NCI-H128 (cell line): ENCODE measurements around the gene ASPRV1.
"Not testable (repeated sequence)": the region's sequence is repeated elsewhere in the genome, so short reads cannot be mapped to it uniquely, and the experiment has no call there.

Source experiments
- DNase-seq: peaks from one replicate; lab custom pipeline; 2025; ENCODE audit not compliant: unreplicated experiment; lab: John Stamatoyannopoulos, UW

Gene ASPRV1

GRCh38 chr2:69962986-69963730 is 1.7 kb upstream of the ASPRV1 start:
- no peak for DNase-seq

- DNase-seq, result no peak
Observed at GRCh38 chr2:69960821-69961220, 610 bp downstream of the ASPRV1 start.

GRCh38 chr2:69959425-69959824 is 2.0 kb downstream of the ASPRV1 start:
- DNase-seq, result no peak

GRCh38 chr2:69958480-69958879 is 3.0 kb downstream of the ASPRV1 start:
- no peak for DNase-seq

- no peak for DNase-seq
Observed at GRCh38 chr2:69957965-69958364, 3.5 kb downstream of the ASPRV1 start.

GRCh38 chr2:69956475-69956979 is 4.9 kb downstream of the ASPRV1 start:
- no peak for DNase-seq

- no peak for DNase-seq
Observed at GRCh38 chr2:69955029-69955428, 6.4 kb downstream of the ASPRV1 start.

- DNase-seq, result no peak
Observed at GRCh38 chr2:69954084-69954483, 7.3 kb downstream of the ASPRV1 start.

GRCh38 chr2:69952336-69953115 is 8.9 kb downstream of the ASPRV1 start:
- no peak for DNase-seq

GRCh38 chr2:69950671-69951070 is 10.8 kb downstream of the ASPRV1 start:
- DNase-seq, result not testable (repeated sequence)

- no peak for DNase-seq
Observed at GRCh38 chr2:69950241-69950640, 11.2 kb downstream of the ASPRV1 start.

GRCh38 chr2:69948963-69949645 is 12.3 kb downstream of the ASPRV1 start:
- DNase-seq, result no peak

GRCh38 chr2:69948032-69948962 is 13.1 kb downstream of the ASPRV1 start:
- DNase-seq, result no peak

GRCh38 chr2:69947325-69947931 is 14.0 kb downstream of the ASPRV1 start:
- no peak for DNase-seq

- no peak for DNase-seq
Observed at GRCh38 chr2:69946351-69947324, 14.8 kb downstream of the ASPRV1 start.

GRCh38 chr2:69945941-69946340 is 15.5 kb downstream of the ASPRV1 start:
- no peak for DNase-seq

GRCh38 chr2:69945441-69945840 is 16.0 kb downstream of the ASPRV1 start:
- DNase-seq, result no peak

GRCh38 chr2:69944756-69945155 is 16.7 kb downstream of the ASPRV1 start:
- DNase-seq, result no peak
